ENCODE results near the gene NADSYN1. TPM values are rescaled to one million over a fixed set of nuclear protein-coding genes. Genes with fewer than 3 reads are reported as not detected.

NADSYN1 gene
- total and polyA plus RNA-seq, 2 of the 13 experiments (the other 11 are each of a cell fraction or from before 2014, with no cell fraction given): 35.7 to 51.5 TPM

GRCh38 chr11:71458146-71459070 lies 5.4 kb downstream of the NADSYN1 start (continued):
- TF ChIP-seq, protein P1, sequence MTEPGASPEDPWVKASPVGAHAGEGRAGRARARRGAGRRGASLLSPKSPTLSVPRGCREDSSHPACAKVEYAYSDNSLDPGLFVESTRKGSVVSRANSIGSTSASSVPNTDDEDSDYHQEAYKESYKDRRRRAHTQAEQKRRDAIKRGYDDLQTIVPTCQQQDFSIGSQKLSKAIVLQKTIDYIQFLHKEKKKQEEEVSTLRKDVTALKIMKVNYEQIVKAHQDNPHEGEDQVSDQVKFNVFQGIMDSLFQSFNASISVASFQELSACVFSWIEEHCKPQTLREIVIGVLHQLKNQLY (CRISPR knock-in tag; IDR thresholded peaks at IDR 0.05): no peak
- TF ChIP-seq NR2C2 (CRISPR knock-in tag; IDR thresholded peaks at IDR 0.05; ENCODE audit: borderline replicate concordance) (no peak), CBX2 (IDR thresholded peaks at IDR 0.05; ENCODE audit: low read depth, low read length) (no peak), CBX2 (CRISPR knock-in tag; IDR thresholded peaks at IDR 0.05; ENCODE audit: low read depth) (no peak), MED1 (CRISPR knock-in tag; IDR thresholded peaks at IDR 0.05) (no peak), KLF9 (CRISPR knock-in tag; IDR thresholded peaks at IDR 0.05; ENCODE audit: low read depth) (no peak)
- TF ChIP-seq, protein P2, sequence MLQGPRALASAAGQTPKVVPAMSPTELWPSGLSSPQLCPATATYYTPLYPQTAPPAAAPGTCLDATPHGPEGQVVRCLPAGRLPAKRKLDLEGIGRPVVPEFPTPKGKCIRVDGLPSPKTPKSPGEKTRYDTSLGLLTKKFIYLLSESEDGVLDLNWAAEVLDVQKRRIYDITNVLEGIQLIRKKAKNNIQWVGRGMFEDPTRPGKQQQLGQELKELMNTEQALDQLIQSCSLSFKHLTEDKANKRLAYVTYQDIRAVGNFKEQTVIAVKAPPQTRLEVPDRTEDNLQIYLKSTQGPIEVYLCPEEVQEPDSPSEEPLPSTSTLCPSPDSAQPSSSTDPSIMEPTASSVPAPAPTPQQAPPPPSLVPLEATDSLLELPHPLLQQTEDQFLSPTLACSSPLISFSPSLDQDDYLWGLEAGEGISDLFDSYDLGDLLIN (CRISPR knock-in tag; IDR thresholded peaks at IDR 0.05; ENCODE audit: borderline replicate concordance): no peak

GRCh38 chr11:71459076-71459766 lies 6.2 kb downstream of the NADSYN1 start:
- 99% methylated on average over 16 of the region's 23 CpGs for WGBS (ENCODE audit: low lambda C conversion rate)
- H3K9ac ChIP-seq (ENCODE audit: insufficient read depth, low read depth, low read length): no peak overlapping the region
- POLR2A ChIA-PET: no interaction called here
- in situ Hi-C loops (cut with HindIII; ENCODE audit: extremely low pct_ligation_motif_present, low pct_unique_long_range_greater_than_20kb): no loop called here
- peaks cover 27 to 71% of the 10 kb centered on the region in 2 experiments for H3K36me3 ChIP-seq (replicated peaks in 1 of 2; ENCODE audit: control insufficient read depth in 1 of 2, insufficient read depth in 2 of 2, low read length in 2 of 2)
- CTCF ChIA-PET (ENCODE audit: low intra/inter-chr PET ratio, low total read pairs): no interaction called here
- H2AFZ ChIP-seq (ENCODE audit: low read length): no peak overlapping the region
- no peaks in the 10 kb centered on the region for H3K27me3 ChIP-seq (ENCODE audit: control insufficient read depth in 1 of 2, insufficient read depth in 2 of 2, low read length in 2 of 2)
- H3K9me3 ChIP-seq (ENCODE audit: low read length): no peaks in the 10 kb centered on the region
- H4K20me1 ChIP-seq (ENCODE audit: insufficient read depth, low read length): no peaks in the 10 kb centered on the region
- H3K4me2 ChIP-seq (ENCODE audit: low read depth, low read length): no peak overlapping the region
- H3K4me3 ChIP-seq (replicated peaks in 1 of 3; ENCODE audit: insufficient read depth in 1 of 3, low read depth in 2 of 3, low read length in 3 of 3): no peak overlapping the region
- H3K79me2 ChIP-seq (ENCODE audit: insufficient read depth, low read length): peaks cover 5% of the 10 kb centered on the region
- intact Hi-C loops (cut with micrococcal nuclease; ENCODE audit: unreplicated experiment): no loop called here
- no TSS peak for BruUV-seq (replicated peaks)
- no peak overlapping the region for H3K27ac ChIP-seq (ENCODE audit: extremely low read length, insufficient read depth, low read length)
- no peak for DNase-seq (ENCODE audit: low spot score)
- peaks cover 9% of the 10 kb centered on the region for H3K4me1 ChIP-seq (ENCODE audit: insufficient read depth, low read length)
- FAIRE-seq: no peak
- no peak for ATAC-seq
- TF ChIP-seq JUNB (CRISPR knock-in tag; IDR thresholded peaks at IDR 0.05; ENCODE audit: borderline replicate concordance) (no peak), ZNF543 (CRISPR knock-in tag; IDR thresholded peaks at IDR 0.05) (no peak), ZSCAN9 (CRISPR knock-in tag; IDR thresholded peaks at IDR 0.05; ENCODE audit: borderline replicate concordance) (no peak), JARID2 (CRISPR knock-in tag; IDR thresholded peaks at IDR 0.05; ENCODE audit: insufficient replicate concordance) (no peak), MBD4 (IDR thresholded peaks at IDR 0.05; ENCODE audit: borderline replicate concordance, low read length) (no peak), SMAD9 (CRISPR knock-in tag; IDR thresholded peaks at IDR 0.05) (no peak), PCBP2 (optimal IDR thresholded peaks at IDR 0.05; ENCODE audit: low read depth, low read length, poor library complexity, severe bottlenecking) (no peak), HMG20A (CRISPR knock-in tag; IDR thresholded peaks at IDR 0.05; ENCODE audit: borderline replicate concordance) (no peak), RARG (CRISPR knock-in tag; IDR thresholded peaks at IDR 0.05; ENCODE audit: low read depth) (no peak), MEIS1 (CRISPR knock-in tag; IDR thresholded peaks at IDR 0.05; ENCODE audit: borderline replicate concordance) (no peak), ZEB1 (IDR thresholded peaks at IDR 0.05; ENCODE audit: insufficient replicate concordance, low read depth) (no peak)
- TF ChIP-seq, protein P3, sequence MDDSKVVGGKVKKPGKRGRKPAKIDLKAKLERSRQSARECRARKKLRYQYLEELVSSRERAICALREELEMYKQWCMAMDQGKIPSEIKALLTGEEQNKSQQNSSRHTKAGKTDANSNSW (CRISPR knock-in tag; IDR thresholded peaks at IDR 0.05; ENCODE audit: borderline replicate concordance): no peak
- TF ChIP-seq, protein P4, sequence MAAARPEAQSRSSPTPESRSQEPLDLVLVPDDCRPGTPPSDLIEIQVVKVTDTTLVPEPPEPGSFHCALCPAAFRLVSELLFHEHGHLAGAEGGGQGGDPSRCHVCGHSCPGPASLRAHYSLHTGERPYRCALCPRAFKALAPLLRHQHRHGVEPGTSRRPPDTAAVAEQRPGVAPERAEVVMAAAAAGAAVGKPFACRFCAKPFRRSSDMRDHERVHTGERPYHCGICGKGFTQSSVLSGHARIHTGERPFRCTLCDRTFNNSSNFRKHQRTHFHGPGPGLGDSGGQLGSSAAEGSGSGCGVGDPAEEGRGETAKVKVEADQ (CRISPR knock-in tag; IDR thresholded peaks at IDR 0.05; ENCODE audit: borderline replicate concordance): no peak
